ENCODE results near the gene ATP10B.

ATP10B gene

DNA sequence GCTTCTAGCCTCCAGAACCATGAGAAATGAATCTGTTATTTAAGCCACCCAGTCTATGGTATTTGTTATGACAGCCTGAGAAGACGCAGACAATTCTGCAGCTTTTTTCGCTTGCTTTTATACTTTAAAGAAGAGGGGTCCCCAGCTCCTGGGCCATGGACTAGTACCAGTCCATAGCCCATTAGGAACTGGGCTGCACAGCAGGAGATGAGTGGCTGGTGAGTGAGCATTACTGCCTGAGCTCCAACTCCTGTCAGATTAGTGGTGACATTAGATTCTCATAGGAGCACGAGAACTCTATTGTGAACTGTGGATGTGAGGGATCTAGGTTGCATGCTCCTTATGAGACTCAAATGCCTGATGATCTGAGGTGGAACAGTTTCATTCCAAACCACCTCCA, 278.7 kb downstream of the ATP10B start:
- in situ Hi-C loops (cut with HindIII; ENCODE audit: low sequenced_read_pairs), result no loop called here

- in situ Hi-C loops (cut with HindIII; ENCODE audit: low sequenced_read_pairs), result no loop called here
Observed at GRCh38 chr5:160567031-160567705, 284.8 kb downstream of the ATP10B start.

GRCh38 chr5:160565376-160565775, 286.6 kb downstream of the ATP10B start:
- in situ Hi-C loops (cut with HindIII; ENCODE audit: low sequenced_read_pairs), result no loop called here

- in situ Hi-C loops (cut with HindIII; ENCODE audit: low sequenced_read_pairs), result loop anchor here (10.0 kb wide), 1 partner anchor 398 kb away; no protein-coding TSS in a partner anchor
Observed at GRCh38 chr5:160556846-160557245, 295.2 kb downstream of the ATP10B start.

DNA sequence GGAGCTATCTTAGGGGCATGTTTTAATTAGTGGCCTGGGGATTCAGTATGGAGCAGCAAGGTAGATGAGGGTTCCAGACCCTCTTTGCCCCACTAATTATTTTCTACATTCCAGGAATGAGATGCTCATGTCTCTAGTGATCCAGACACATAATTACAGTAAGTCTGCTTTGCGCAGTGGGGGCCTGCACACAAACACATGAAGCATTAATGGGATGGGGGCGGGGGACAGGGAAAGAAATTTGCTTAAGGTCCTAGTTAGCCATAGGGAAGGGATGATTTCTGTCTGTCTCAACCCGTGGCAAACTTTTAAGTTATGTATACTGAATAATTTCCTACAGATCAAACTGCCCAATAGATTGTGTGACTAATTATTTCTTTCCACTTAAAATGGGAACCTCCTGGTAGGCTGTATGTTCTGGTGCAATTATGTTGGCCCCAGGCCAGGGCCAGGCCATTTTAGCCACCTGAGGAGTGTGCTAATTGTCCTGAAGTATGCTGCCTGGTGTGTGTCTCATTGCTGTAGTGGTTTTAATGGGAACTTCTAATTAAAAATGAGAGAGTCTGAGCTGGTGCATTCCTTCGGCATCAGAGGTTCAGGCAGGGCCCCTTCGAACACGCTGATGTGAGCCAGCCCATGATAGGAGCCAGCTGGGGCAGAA, 295.9 kb downstream of the ATP10B start:
- in situ Hi-C loops (cut with HindIII; ENCODE audit: low sequenced_read_pairs), result loop anchor here (10.0 kb wide), 1 partner anchor 399 kb away; no protein-coding TSS in a partner anchor

- in situ Hi-C loops (cut with HindIII; ENCODE audit: low sequenced_read_pairs), result loop anchor here (10.0 kb wide), 1 partner anchor 399 kb away; no protein-coding TSS in a partner anchor
Observed at GRCh38 chr5:160555581-160555970, 296.4 kb downstream of the ATP10B start.

DNA sequence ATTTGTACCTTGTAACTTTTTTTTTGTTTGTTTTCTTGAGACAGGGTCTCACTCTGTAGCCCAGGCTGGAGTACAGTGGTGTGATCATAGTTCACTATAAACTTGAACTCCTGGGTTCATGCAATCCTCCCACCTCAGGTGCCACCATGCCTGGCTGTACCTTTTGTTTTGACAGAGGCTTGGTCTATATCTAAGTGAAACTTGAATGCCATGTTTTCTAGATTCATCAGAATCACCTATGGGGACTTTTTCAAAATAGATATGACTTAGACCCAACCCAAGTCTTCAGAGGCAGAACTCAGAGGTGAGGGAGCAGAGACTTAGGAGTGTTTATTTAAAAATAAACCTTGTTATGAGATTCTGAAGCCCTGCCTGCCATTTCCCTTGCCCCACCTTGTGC, 301.9 kb downstream of the ATP10B start:
- in situ Hi-C loops (cut with HindIII; ENCODE audit: low sequenced_read_pairs), result loop anchor here (10.0 kb wide), 1 partner anchor 405 kb away; no protein-coding TSS in a partner anchor

DNA sequence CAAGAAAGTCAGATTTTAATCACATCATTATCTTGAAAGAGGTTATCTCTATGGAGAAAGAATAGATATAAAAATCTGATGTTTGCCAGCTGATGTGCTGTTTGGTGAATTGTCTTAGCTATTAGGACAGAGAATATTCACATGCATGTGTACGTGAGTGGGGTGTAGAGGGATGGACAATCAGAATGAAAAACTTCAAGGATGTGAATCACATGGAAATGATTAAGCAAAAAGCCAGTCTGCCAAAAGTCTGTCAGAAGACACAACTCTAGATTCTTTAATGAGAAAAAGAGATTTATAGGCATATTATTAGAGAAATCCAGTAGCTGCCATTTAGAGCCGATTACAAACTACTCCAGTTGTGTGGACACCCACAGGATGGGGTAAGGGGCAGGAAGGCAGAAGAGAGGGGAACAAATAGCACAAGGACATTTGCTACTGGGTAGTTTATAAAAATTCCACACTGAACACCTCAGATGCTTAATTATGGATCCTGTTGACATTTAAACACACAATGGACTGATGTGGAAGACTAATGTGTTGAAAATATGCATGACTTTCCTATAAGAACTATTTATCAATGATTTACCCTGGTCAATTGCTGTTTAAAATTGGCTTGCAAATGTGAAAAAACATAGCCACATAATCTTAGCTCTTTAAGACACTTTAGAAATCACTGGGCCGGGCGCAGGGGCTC, 302.9 kb downstream of the ATP10B start:
- in situ Hi-C loops (cut with HindIII; ENCODE audit: low sequenced_read_pairs), result no loop called here

DNA sequence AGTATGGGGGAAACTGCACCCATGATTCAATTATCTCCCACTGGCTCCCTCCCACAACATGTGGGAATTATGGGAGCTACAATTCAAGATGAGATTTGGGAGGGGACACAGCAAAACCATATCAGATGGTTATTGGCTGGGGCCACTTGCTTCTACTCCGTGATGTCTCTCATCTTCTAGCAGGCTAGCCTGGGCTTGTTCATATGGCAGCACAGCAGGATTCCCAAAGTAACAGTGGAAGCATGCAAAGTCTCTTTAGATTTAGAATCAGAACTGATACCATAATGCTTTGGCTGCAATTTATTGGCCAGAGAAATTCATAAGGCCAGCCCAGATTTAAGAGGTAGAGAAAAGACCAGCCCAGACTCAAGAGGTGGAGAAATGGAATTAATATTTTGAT, 304.1 kb downstream of the ATP10B start:
- in situ Hi-C loops (cut with HindIII; ENCODE audit: low sequenced_read_pairs), result no loop called here

DNA sequence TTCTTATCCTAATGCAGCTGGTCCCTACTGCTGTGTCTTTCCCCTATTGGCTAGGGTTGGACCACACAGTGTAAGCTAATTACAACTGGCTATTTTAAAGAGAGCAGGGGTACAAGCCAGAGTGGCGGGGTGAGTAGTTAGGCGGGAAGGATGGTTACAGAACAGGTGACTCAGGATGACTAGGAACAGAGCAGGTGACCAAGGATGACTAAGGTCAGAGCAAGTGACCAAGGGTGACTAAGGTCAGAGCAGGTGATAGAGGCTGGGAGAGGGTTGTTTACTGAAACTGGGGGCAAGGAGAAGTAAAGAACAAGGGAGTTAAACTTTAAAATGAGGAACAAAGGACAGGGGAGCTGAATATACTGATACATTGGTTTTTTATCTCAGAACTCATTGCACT, 304.9 kb downstream of the ATP10B start:
- in situ Hi-C loops (cut with HindIII; ENCODE audit: low sequenced_read_pairs), result no loop called here

- in situ Hi-C loops (cut with HindIII; ENCODE audit: low sequenced_read_pairs), result no loop called here
Observed at GRCh38 chr5:160545832-160546231, 306.2 kb downstream of the ATP10B start.

DNA sequence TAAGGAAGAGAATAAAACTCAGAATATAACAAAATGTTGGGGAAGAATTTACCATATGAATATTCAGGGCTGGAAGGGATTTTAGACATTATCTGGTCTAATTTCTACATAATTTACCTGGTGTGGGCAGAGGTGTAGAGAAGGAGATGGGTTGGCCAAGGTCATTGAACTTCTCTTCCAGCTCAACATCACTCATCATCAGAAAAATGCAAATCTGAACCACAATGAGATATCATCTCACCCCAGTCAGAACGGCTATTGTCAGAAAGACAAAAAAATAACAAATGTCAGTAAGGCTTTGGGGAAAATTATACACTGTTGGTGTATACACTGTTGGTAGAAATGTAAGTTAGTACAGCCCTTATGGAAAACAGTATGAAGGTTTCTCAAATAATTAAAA, 308.6 kb downstream of the ATP10B start:
- in situ Hi-C loops (cut with HindIII; ENCODE audit: low sequenced_read_pairs), result no loop called here

DNA sequence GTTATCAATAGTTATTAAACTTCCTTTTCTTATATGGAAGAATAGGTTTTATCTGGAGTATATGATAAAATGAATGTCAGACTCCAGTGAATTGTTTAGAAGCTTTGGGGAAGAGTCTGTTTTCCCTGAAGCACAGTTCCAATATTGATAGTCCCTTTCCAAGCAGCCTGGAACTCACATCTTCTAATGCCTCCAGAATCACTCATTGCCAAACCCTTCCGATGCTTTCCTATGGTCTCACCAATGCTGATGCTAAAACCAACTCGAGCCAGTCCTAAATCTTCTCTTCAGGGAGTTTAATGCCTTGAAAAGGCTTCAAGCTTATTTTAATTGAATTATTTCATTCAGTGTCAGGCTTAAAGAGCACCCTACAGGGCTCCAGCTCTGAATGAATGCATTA, 309.2 kb downstream of the ATP10B start:
- in situ Hi-C loops (cut with HindIII; ENCODE audit: low sequenced_read_pairs), result no loop called here

DNA sequence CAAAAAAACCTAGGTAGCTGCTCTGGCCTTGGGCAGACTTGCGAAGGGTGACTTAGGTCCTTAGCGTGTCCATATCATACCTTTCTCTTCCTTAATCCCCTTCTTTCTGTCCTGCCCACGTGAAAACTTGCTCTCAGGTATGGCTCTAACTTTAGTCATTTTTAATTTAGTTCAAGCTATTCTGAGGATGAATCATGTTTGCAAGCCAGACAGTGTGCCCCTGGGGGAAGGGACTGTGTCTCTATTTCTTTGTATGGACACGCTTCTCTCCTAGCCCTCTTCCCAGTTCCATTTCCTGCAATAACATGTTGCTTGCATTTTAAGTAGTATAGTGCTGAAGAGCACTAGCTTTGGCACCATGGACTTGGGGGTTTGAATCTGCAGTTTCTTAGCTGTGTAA, 309.7 kb downstream of the ATP10B start:
- in situ Hi-C loops (cut with HindIII; ENCODE audit: low sequenced_read_pairs), result no loop called here

GRCh38 chr5:160539431-160539830, 312.6 kb downstream of the ATP10B start:
- in situ Hi-C loops (cut with HindIII; ENCODE audit: low sequenced_read_pairs), result no loop called here

GRCh38 chr5:160537940-160538339, 314.1 kb downstream of the ATP10B start:
- in situ Hi-C loops (cut with HindIII; ENCODE audit: low sequenced_read_pairs), result no loop called here

- in situ Hi-C loops (cut with HindIII; ENCODE audit: low sequenced_read_pairs), result no loop called here
Observed at GRCh38 chr5:160537116-160537515, 314.9 kb downstream of the ATP10B start.

DNA sequence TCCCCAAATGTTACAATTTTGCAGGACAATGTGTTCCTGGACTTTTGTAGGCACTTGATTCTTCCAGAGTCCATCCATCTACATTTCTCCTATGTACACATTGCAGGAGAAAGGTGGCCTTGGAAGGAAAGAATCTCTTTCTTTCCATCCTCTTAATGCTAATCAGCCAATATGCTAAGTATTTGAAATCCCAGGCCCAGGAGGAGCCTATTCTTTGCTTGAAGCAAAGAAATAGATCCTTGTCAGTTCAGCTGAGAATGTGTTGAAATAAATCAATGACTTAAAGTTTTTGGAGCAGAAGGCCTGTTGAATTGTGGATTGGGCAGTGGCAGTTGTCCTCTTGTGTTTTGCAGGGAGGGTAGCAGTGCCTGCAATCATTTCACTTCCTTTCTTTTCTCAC, 317.1 kb downstream of the ATP10B start:
- in situ Hi-C loops (cut with HindIII; ENCODE audit: low sequenced_read_pairs), result no loop called here

- in situ Hi-C loops (cut with HindIII; ENCODE audit: low sequenced_read_pairs), result no loop called here
Observed at GRCh38 chr5:160534125-160534524, 317.9 kb downstream of the ATP10B start.

DNA sequence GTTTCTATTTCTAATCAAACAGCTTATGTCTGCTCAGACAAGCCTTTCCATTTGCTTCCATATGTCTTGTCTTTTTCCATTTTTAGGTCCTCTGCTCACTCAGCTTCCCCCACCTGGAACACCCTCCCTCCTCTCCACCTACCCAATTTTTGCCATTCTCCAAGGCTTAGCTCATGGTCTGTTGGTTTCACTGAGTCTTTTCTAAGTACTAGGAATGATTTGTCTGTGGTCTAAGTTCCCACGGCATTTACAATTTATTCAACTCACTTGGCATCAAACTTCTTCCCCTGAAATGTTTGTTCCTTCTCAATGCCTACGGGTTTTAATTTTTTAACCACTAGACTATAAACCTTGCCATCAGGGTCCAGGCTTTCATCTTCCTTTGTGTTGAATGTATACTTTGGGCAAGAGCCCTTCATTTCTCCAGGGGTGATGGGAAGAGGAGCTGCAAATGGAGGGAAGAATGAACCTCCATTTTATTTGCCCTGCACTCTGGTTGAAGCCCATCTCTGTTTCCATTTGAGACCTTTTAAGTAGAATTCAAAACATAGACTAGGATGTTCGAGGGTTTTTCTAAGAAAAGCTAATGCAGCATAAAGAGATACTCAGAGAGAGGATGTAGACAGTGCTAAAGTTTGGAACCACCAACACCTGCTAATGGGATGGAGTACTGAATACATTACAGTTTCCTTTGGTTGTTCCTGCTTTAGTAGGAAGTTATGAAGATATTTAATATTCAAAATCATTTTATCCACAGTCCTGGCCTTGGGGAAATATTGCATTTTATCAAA, 326.3 kb downstream of the ATP10B start:
- in situ Hi-C loops (cut with HindIII; ENCODE audit: low sequenced_read_pairs), result no loop called here

DNA sequence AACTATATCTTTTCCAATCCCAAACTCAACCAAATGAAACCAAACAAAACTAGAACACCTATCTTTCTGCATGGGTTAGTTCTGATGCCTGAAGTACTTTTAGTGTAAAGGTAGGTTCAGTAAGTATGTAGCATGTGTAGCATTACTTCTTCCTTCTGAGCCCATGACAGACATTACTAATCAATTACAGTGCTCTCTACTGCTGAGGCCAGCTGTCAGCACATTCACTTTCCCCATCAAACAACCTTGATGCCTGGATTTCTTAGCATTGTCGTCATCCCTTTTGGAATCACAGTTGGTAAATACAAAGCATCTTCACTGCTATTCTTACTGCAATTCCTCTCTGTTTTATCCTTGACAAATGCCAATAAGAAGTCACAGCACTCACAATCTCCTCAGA, 327.2 kb downstream of the ATP10B start:
- in situ Hi-C loops (cut with HindIII; ENCODE audit: low sequenced_read_pairs), result no loop called here
